NCI-H1092 treated with DMSO at 0.1 percent for 48 hours (cell line): ENCODE data around the gene ATP11A.
"Not testable (repeated sequence)": the region's sequence is repeated elsewhere in the genome, so short reads cannot be mapped to it uniquely, and the experiment has no call there.

Source experiments
- DNase-seq: peaks from one replicate; lab custom pipeline; 2025; lab: John Stamatoyannopoulos, UW

ATP11A gene

GRCh38 chr13:112841303-112842015 lies 151.6 kb downstream of the ATP11A start:
- DNase-seq = not testable (repeated sequence)

- DNase-seq = no peak
Observed at GRCh38 chr13:112842343-112842856, 152.6 kb downstream of the ATP11A start.

- no peak for DNase-seq
Observed at GRCh38 chr13:112842931-112843391, 153.1 kb downstream of the ATP11A start.

GRCh38 chr13:112843392-112844111 lies 153.7 kb downstream of the ATP11A start:
- DNase-seq = no peak

GRCh38 chr13:112844411-112844810 lies 154.6 kb downstream of the ATP11A start:
- no peak for DNase-seq

GRCh38 chr13:112844879-112845278 lies 155.0 kb downstream of the ATP11A start:
- no peak for DNase-seq

GRCh38 chr13:112845511-112846144 lies 155.8 kb downstream of the ATP11A start:
- DNase-seq = no peak

GRCh38 chr13:112846411-112847115 lies 156.7 kb downstream of the ATP11A start:
- DNase-seq = no peak

- peak; percentile 99 for DNase-seq
Observed at GRCh38 chr13:112849500-112849899, 159.7 kb downstream of the ATP11A start.

- peak; percentile 33 for DNase-seq
Observed at GRCh38 chr13:112850273-112850672, 160.4 kb downstream of the ATP11A start.

GRCh38 chr13:112851107-112852038 lies 161.5 kb downstream of the ATP11A start:
- DNase-seq = no peak

- DNase-seq = no peak
Observed at GRCh38 chr13:112852392-112852791, 162.6 kb downstream of the ATP11A start.

GRCh38 chr13:112852808-112853207 lies 163.0 kb downstream of the ATP11A start:
- no peak for DNase-seq

GRCh38 chr13:112854321-112854720 lies 164.5 kb downstream of the ATP11A start:
- DNase-seq = no peak

- DNase-seq = no peak
Observed at GRCh38 chr13:112855859-112856258, 166.0 kb downstream of the ATP11A start.

- no peak for DNase-seq
Observed at GRCh38 chr13:112857914-112858490, 168.2 kb downstream of the ATP11A start.

GRCh38 chr13:112859128-112859816 lies 169.4 kb downstream of the ATP11A start:
- DNase-seq = no peak

GRCh38 chr13:112859817-112860190 lies 170.0 kb downstream of the ATP11A start:
- DNase-seq = no peak

- DNase-seq = no peak
Observed at GRCh38 chr13:112861876-112862615, 172.2 kb downstream of the ATP11A start.
